PFSK-1 (cell line): ENCODE measurements around the gene ASTL.

Experiments
- POLR2AphosphoS5 ChIP-seq: IDR thresholded peaks from 2 replicates; pipeline ENCODE4 v1.6.1; 2012; ENCODE audit warnings: low read depth, mild to moderate bottlenecking, control low read depth, low read length, moderate library complexity
- TAF1 ChIP-seq: IDR thresholded peaks from 2 replicates; pipeline ENCODE4 v1.6.1; 2012; ENCODE audit warnings: low read length, control low read depth, borderline replicate concordance; ENCODE audit not compliant: insufficient read depth
- TF ChIP-seq, protein P1 (sequence below), 2 experiments: IDR thresholded peaks; 2 replicates each; pipeline versions ENCODE4 v1.6.1 to v1.8.0; 2011 to 2012; ENCODE audit warnings: low read depth in 2 of 2, low read length in 2 of 2, control low read depth in 1 of 2, inconsistent platforms in 1 of 2, mild to moderate bottlenecking in 1 of 2, moderate library complexity in 1 of 2; ENCODE audit not compliant: insufficient read depth in 1 of 2

DNA sequence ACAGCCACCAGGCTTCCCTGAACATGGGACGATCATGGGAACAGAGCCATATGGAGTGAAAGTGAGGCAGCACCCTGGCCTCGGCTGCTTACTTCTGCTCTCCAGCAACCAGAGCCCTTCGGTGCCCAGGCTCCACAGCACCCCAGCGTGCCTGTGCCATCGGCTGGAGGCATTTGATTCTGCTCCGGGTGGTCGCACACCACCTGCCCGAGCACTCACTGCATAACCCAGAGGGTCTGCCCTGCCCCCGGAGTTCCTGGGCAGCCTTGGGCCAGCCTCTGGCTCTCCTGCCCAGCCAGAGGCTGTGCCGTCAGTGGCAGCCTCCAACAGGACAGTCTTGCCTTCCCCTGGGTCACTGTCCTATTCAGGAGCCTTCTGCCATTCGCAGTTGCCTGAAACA is 3.9 kb downstream of the ASTL start:
- TF ChIP-seq TAF1 (no peak), POLR2AphosphoS5 (no peak)
- TF ChIP-seq, protein P1, sequence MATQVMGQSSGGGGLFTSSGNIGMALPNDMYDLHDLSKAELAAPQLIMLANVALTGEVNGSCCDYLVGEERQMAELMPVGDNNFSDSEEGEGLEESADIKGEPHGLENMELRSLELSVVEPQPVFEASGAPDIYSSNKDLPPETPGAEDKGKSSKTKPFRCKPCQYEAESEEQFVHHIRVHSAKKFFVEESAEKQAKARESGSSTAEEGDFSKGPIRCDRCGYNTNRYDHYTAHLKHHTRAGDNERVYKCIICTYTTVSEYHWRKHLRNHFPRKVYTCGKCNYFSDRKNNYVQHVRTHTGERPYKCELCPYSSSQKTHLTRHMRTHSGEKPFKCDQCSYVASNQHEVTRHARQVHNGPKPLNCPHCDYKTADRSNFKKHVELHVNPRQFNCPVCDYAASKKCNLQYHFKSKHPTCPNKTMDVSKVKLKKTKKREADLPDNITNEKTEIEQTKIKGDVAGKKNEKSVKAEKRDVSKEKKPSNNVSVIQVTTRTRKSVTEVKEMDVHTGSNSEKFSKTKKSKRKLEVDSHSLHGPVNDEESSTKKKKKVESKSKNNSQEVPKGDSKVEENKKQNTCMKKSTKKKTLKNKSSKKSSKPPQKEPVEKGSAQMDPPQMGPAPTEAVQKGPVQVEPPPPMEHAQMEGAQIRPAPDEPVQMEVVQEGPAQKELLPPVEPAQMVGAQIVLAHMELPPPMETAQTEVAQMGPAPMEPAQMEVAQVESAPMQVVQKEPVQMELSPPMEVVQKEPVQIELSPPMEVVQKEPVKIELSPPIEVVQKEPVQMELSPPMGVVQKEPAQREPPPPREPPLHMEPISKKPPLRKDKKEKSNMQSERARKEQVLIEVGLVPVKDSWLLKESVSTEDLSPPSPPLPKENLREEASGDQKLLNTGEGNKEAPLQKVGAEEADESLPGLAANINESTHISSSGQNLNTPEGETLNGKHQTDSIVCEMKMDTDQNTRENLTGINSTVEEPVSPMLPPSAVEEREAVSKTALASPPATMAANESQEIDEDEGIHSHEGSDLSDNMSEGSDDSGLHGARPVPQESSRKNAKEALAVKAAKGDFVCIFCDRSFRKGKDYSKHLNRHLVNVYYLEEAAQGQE (IDR thresholded peaks at IDR 0.05; ENCODE audit: insufficient read depth in 1 of 2, low read depth in 2 of 2, low read length in 2 of 2), result no peak
